MCF 10A (cell line): Measurements from ENCODE around the gene CDK3. TPM values are rescaled to one million over a fixed set of nuclear protein-coding genes. Genes with fewer than 3 reads are reported as not detected.

Experiments
- BruUV-seq: library from RNA; stranded (reverse); fragments of 400-500 nt; replicated peaks from 2 replicates; lab custom pipeline; 2021; lab: Mats Ljungman, UMichigan
- CTCF ChIA-PET: fragments of 300-600 bp; sonication (Branson Sonifier 250); formaldehyde crosslinking; extraction: SDS; loops from one replicate; lab custom pipeline; 2021; ENCODE audit warnings: antibody characterized with exemption, inconsistent platforms; lab: Yijun Ruan, JAX
- POLR2A ChIA-PET: fragments of 300-600, 350-650 bp; sonication (Branson Sonifier 250); formaldehyde crosslinking; extraction: SDS; loops from one replicate; lab custom pipeline; 2020; ENCODE audit warnings: antibody characterized with exemption, inconsistent platforms; lab: Yijun Ruan, JAX
- DNase-seq: peaks from one replicate; pipeline ENCODE4 v3.0.0-alpha.2; 2018; ENCODE audit not compliant: unreplicated experiment
- H3K27ac Mint-ChIP-seq: one replicate; pipeline ENCODE4 v1.8.0; 2022; ENCODE audit warnings: mild to moderate bottlenecking, low read depth, mixed read lengths; ENCODE audit not compliant: unreplicated experiment
- H3K27me3 Mint-ChIP-seq: one replicate; pipeline ENCODE4 v1.8.0; 2022; ENCODE audit warnings: mixed read lengths; ENCODE audit not compliant: insufficient read depth, unreplicated experiment
- H3K36me3 Mint-ChIP-seq: one replicate; pipeline ENCODE4 v1.8.0; 2022; ENCODE audit warnings: mild to moderate bottlenecking, moderate library complexity, mixed read lengths; ENCODE audit not compliant: insufficient read depth, unreplicated experiment
- H3K4me1 Mint-ChIP-seq: one replicate; pipeline ENCODE4 v1.8.0; 2022; ENCODE audit warnings: mixed read lengths; ENCODE audit not compliant: insufficient read depth, unreplicated experiment
- H3K4me3 Mint-ChIP-seq: one replicate; pipeline ENCODE4 v1.8.0; 2022; ENCODE audit warnings: mild to moderate bottlenecking, moderate library complexity, mixed read lengths; ENCODE audit not compliant: unreplicated experiment
- H3K9me3 Mint-ChIP-seq: one replicate; pipeline ENCODE4 v1.8.0; 2022; ENCODE audit warnings: mixed read lengths; ENCODE audit not compliant: unreplicated experiment
- CTCF ChIP-seq: fragments of 200-600 bp; IDR thresholded peaks from one replicate; pipeline ENCODE4 v1.8.0; 2022; ENCODE audit warnings: antibody characterized with exemption, mild to moderate bottlenecking; ENCODE audit not compliant: unreplicated experiment
- intact Hi-C: fragments of 100-400 bp; cut with micrococcal nuclease; formaldehyde crosslinking; loops from 2 replicates; pipeline ENCODE4 v1.14.1; 2022
- total RNA-seq: library from RNA; stranded (reverse); gene quantifications from 2 replicates; pipeline ENCODE4 v1.2.3, GENCODE V29; 2022

The CDK3 gene
- total RNA-seq, 1 experiment from 2014 or later, result 5.3 TPM

DNA sequence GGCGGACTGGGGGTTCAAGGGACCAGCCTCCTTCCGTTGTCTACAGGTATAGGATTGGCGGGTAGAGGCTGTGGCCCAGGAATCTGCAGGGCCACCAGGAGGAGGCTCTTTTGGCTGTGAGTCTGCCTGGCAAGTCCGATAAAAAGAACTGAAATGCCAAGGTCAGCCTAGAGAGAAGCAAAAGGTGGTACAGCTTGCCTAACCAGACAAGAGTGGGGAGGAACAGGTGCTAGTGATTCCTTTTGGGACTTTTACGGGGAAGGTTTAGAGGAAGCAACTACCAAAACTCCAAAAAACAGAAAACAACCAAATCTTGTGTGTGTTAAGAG, 32.1 kb downstream of the CDK3 start:
- intact Hi-C loops, result no loop called here
- CTCF ChIA-PET, result interaction anchor here (0.7 to 1.2 kb wide), 3 partner anchors 15 to 324 kb away, joined by 3 to 5 read pairs (median 3); no protein-coding TSS in a partner anchor
- no TSS peak for BruUV-seq

DNA sequence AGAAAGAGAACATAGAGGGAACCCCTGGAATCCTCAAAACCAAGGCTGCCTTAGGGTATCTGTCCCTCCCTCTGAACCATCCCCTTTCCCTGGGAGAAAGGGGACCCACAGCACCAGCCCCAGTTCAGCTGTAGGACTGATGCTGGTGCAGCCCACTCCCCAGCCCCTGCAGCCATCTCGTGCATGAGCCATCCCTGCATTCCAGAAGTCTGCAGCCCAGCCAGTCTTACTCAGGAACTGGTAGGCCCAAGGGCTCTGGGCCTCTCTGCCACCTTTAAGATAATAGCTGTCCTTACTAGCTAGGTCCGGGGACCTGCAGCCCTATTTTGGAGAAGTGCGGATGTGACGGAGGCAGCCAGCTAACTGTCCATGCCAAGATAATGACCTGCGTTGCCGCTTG, 32.5 kb downstream of the CDK3 start:
- Mint-ChIP-seq H3K36me3 (peaks cover 3% of the 10 kb centered on the region), H3K27ac (no peak overlapping the region), H3K9me3 (no peaks in the 10 kb centered on the region), H3K4me1 (no peaks in the 10 kb centered on the region), H3K27me3 (no peaks in the 10 kb centered on the region), H3K4me3 (no peak overlapping the region)
- intact Hi-C loops, result no loop called here
- ChIA-PET CTCF (interaction anchor here (0.6 to 1.2 kb wide), 3 partner anchors 14 to 19 kb away, joined by 3 to 5 read pairs (median 3); no protein-coding TSS in a partner anchor), POLR2A (interaction anchor here (0.9 kb wide), 2 partner anchors 14 to 38 kb away, joined by 3 to 4 read pairs; no protein-coding TSS in a partner anchor)
- BruUV-seq, result no TSS peak
- no peak for DNase-seq
- no peak for TF ChIP-seq CTCF

More for the DNA sequence above, 32.1 kb downstream of the CDK3 start:
- no peaks in the 10 kb centered on the region for H3K9me3 Mint-ChIP-seq
- H3K4me1 Mint-ChIP-seq, result no peaks in the 10 kb centered on the region
- no peak overlapping the region for H3K4me3 Mint-ChIP-seq
- POLR2A ChIA-PET, result interaction anchor here (0.9 kb wide), 2 partner anchors 13 to 39 kb away, joined by 3 to 4 read pairs; no protein-coding TSS in a partner anchor
- DNase-seq, result no peak
- no peaks in the 10 kb centered on the region for H3K36me3 Mint-ChIP-seq
- no peak overlapping the region for H3K27ac Mint-ChIP-seq
- no peak for TF ChIP-seq CTCF
- no peaks in the 10 kb centered on the region for H3K27me3 Mint-ChIP-seq

GRCh38 chr17:76034428-76035350, 34.0 kb downstream of the CDK3 start:
- POLR2A ChIA-PET, result interaction anchor here (0.6 kb wide), 2 partner anchors 11 to 129 kb away, joined by 3 read pairs; no protein-coding TSS in a partner anchor
- H3K36me3 Mint-ChIP-seq, result peaks cover 19% of the 10 kb centered on the region
- no peak overlapping the region for H3K27ac Mint-ChIP-seq
- intact Hi-C loops, result no loop called here
- DNase-seq, result no peak
- no TSS peak for BruUV-seq
- CTCF ChIA-PET, result no interaction called here
- no peaks in the 10 kb centered on the region for H3K4me1 Mint-ChIP-seq
- TF ChIP-seq CTCF, result no peak
- no peak overlapping the region for H3K4me3 Mint-ChIP-seq
- no peaks in the 10 kb centered on the region for H3K9me3 Mint-ChIP-seq
- H3K27me3 Mint-ChIP-seq, result no peaks in the 10 kb centered on the region

DNA sequence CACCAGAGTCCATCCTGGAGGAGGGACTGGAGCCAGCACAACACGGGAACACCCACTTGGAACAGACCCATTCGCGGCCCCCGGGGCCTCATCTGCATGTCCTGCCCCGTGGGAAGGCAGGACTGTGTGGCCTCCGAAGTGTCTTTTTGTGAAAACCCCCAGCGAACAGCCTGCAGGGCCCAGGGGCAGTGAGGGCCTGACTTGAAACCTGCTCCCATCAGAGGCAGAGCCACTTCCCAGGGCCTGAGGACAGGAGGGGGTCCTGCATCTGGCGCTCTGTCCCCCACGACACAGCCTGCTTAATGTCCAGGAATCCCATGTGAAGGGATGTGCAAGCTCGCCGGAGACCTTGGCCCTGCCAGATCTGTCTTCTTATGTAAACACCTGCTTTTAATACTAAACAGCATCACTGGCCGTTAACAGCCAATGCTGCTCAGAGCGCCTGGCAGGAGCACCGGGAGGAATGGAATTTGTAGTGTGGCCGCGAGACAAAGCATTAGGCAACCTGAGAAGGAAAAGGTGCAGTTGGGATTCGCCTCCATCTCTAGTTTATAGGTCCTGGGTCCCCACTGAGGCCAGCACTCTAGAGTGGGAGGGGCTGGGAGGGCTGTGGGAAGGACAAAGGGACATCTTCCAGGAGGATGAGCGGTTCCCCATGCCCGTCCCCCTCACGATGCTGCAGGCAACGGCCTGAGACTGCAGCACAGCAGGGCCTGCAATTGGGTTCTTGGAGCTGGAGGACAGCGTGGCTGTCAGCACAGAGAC, 36.0 kb downstream of the CDK3 start:
- no TSS peak for BruUV-seq
- H3K4me3 Mint-ChIP-seq, result no peak overlapping the region
- DNase-seq, result no peak
- TF ChIP-seq CTCF, result no peak
- no peaks in the 10 kb centered on the region for H3K27me3 Mint-ChIP-seq
- CTCF ChIA-PET, result no interaction called here
- intact Hi-C loops, result no loop called here
- no peaks in the 10 kb centered on the region for H3K4me1 Mint-ChIP-seq
- H3K9me3 Mint-ChIP-seq, result no peaks in the 10 kb centered on the region
- POLR2A ChIA-PET, result no interaction called here
- peaks cover 33% of the 10 kb centered on the region for H3K36me3 Mint-ChIP-seq
- H3K27ac Mint-ChIP-seq, result no peak overlapping the region
